GM12878 (cell line): Measurements from ENCODE around the gene TNNC2. TPM values are rescaled to one million over a fixed set of nuclear protein-coding genes. Genes with fewer than 3 reads are reported as not detected.
A peak's percentile ranks its signal among the peaks of the same experiment; 100 is the strongest.

Source experiments
- ATF3 ChIP-seq: IDR thresholded peaks from 2 replicates; pipeline ENCODE4 v1.6.1; 2011; ENCODE audit warnings: low read depth, mild to moderate bottlenecking, low read length, moderate library complexity, borderline replicate concordance; ENCODE audit errors: extremely low read depth
- EED ChIP-seq: sonication (generic); IDR thresholded peaks from 2 replicates; pipeline ENCODE4 v1.6.1; 2016; ENCODE audit warnings: antibody characterized with exemption, low read depth
- ELK1 ChIP-seq: IDR thresholded peaks from 2 replicates; pipeline ENCODE4 v1.6.1; 2012; ENCODE audit warnings: low read depth, low read length, improper control_type of control experiment
- HDAC6 ChIP-seq: fragments of 200-600 bp; sonication (generic); IDR thresholded peaks from one replicate; pipeline ENCODE4 v1.8.0; 2017; ENCODE audit warnings: antibody characterized with exemption; ENCODE audit not compliant: unreplicated experiment
- IRF3 ChIP-seq: fragments of 450-650 bp; IDR thresholded peaks from 2 replicates; pipeline ENCODE4 v1.6.1; 2014; ENCODE audit warnings: mild to moderate bottlenecking
- MAX ChIP-seq: IDR thresholded peaks from 2 replicates; pipeline ENCODE4 v1.6.1; 2012; ENCODE audit warnings: low read depth, low read length, improper control_type of control experiment
- MEF2A ChIP-seq: IDR thresholded peaks from 2 replicates; pipeline ENCODE4 v1.6.1; 2011; ENCODE audit warnings: low read depth, mild to moderate bottlenecking, low read length, moderate library complexity; ENCODE audit not compliant: insufficient read depth
- MEF2B ChIP-seq: fragments of 450-650 bp; IDR thresholded peaks from 2 replicates; pipeline ENCODE4 v1.6.1; 2018; ENCODE audit warnings: mild to moderate bottlenecking, moderate library complexity; ENCODE audit not compliant: partially characterized antibody, poor library complexity, severe bottlenecking
- MXI1 ChIP-seq: fragments of 150-350 bp; IDR thresholded peaks from 2 replicates; pipeline ENCODE4 v1.6.1; 2011; ENCODE audit warnings: low read depth, mild to moderate bottlenecking, inconsistent platforms, low read length, improper control_type of control experiment
- NFIC ChIP-seq: IDR thresholded peaks from 2 replicates; pipeline ENCODE4 v1.6.1; 2012; ENCODE audit warnings: low read depth, mild to moderate bottlenecking, inconsistent platforms, low read length, moderate library complexity
- NFXL1 ChIP-seq: fragments of 450-650 bp; IDR thresholded peaks from 2 replicates; pipeline ENCODE4 v1.6.1; 2017; ENCODE audit warnings: antibody characterized with exemption, mild to moderate bottlenecking, borderline replicate concordance
- NKRF ChIP-seq: fragments of 450-650 bp; conservative IDR thresholded peaks from 2 replicates; pipeline ENCODE4 v1.6.1; 2017; ENCODE audit warnings: mild to moderate bottlenecking, moderate library complexity
- POLR2A ChIP-seq: IDR thresholded peaks from 2 replicates; pipeline ENCODE4 v1.6.1; 2011; ENCODE audit warnings: low read depth, mild to moderate bottlenecking, low read length
- POU2F2 ChIP-seq: IDR thresholded peaks from 3 replicates; pipeline ENCODE4 v1.6.1; 2011; ENCODE audit warnings: low read depth, mild to moderate bottlenecking, low read length, borderline replicate concordance
- RAD21 ChIP-seq: IDR thresholded peaks from 2 replicates; pipeline ENCODE4 v1.6.1; 2011; ENCODE audit warnings: mild to moderate bottlenecking, low read depth, low read length, moderate library complexity; ENCODE audit not compliant: insufficient read depth
- SMAD1 ChIP-seq: fragments of 450-650 bp; IDR thresholded peaks from 2 replicates; pipeline ENCODE4 v1.6.1; 2018; ENCODE audit warnings: mild to moderate bottlenecking, low read depth; ENCODE audit not compliant: partially characterized antibody
- USF1 ChIP-seq: IDR thresholded peaks from 2 replicates; pipeline ENCODE4 v1.6.1; 2011; ENCODE audit warnings: borderline replicate concordance, low read depth, mild to moderate bottlenecking, moderate library complexity, mixed read lengths, low read length; ENCODE audit not compliant: insufficient read depth; ENCODE audit errors: extremely low read length
- ZBTB40 ChIP-seq: fragments of 450-650 bp; IDR thresholded peaks from 2 replicates; pipeline ENCODE4 v1.6.1; 2016; ENCODE audit warnings: mild to moderate bottlenecking, moderate library complexity, borderline replicate concordance
- polyA plus RNA-seq, 11 experiments: library from polyadenylated mRNA; depleted of rRNA in 4 of 11; unstranded in 6 of 11; stranded (reverse) in 5 of 11; fragments of >200 nt; fragmentation: Nextera tagmentation in 4 of 11; fragmentation: Illumina TruSeq in 1 of 11; extraction: Ambion mirVana in 4 of 11; extraction: Trizol in 1 of 11; gene quantifications; 1 replicate in 1 of 11; 2 replicates in 10 of 11; pipeline versions ENCODE4 v1.2.1 to v1.2.3, GENCODE V29; 2011 to 2016; ENCODE audit warnings: inconsistent platforms in 2 of 11, missing spikeins in 2 of 11, low read depth in 1 of 11
- total RNA-seq, 4 experiments: library from RNA; depleted of rRNA in 3 of 4; stranded (reverse); fragments of >200 nt in 3 of 4; fragmentation: Illumina TruSeq in 1 of 4; extraction: Trizol in 1 of 4; gene quantifications; 2 replicates each; pipeline versions ENCODE4 v1.2.1 to v1.2.3, GENCODE V29; 2013 to 2021

Gene TNNC2
- total and polyA plus RNA-seq, 10 of the 15 experiments (the other 5 are each of a cell fraction or from before 2014, with no cell fraction given): 0.37 TPM; not detected in 9

- TF ChIP-seq ELK1 (peak; percentile 91), POU2F2 (peak; percentile 70), IRF3 (peak; percentile 99), MEF2B (no peak), MXI1 (peak; percentile 68; the same call in 1 of the 2 replicates), HDAC6 (no peak), RAD21 (no peak), ZBTB40 (peak; percentile 98), EED (no peak), NKRF (peak; percentile 76), POLR2A (peak; percentile 91), ATF3 (no peak), MAX (0 out of 2 replicates have a peak, but pooled peaks have one; percentile 15), MEF2A (no peak), USF1 (no peak), SMAD1 (peak; percentile 67), NFXL1 (no peak), NFIC (no peak)
Observed at GRCh38 chr20:45857114-45857881, 30.2 kb upstream of the TNNC2 start, which contains the start of the genes ACOT8 and ZSWIM3 (continued).
